ENCODE measurements around the gene NT5C3B.
A peak's percentile ranks its signal among the peaks of the same experiment; 100 is the strongest.
"Not testable (repeated sequence)": the region's sequence is repeated elsewhere in the genome, so short reads cannot be mapped to it uniquely, and the experiment has no call there.

Gene NT5C3B

DNA sequence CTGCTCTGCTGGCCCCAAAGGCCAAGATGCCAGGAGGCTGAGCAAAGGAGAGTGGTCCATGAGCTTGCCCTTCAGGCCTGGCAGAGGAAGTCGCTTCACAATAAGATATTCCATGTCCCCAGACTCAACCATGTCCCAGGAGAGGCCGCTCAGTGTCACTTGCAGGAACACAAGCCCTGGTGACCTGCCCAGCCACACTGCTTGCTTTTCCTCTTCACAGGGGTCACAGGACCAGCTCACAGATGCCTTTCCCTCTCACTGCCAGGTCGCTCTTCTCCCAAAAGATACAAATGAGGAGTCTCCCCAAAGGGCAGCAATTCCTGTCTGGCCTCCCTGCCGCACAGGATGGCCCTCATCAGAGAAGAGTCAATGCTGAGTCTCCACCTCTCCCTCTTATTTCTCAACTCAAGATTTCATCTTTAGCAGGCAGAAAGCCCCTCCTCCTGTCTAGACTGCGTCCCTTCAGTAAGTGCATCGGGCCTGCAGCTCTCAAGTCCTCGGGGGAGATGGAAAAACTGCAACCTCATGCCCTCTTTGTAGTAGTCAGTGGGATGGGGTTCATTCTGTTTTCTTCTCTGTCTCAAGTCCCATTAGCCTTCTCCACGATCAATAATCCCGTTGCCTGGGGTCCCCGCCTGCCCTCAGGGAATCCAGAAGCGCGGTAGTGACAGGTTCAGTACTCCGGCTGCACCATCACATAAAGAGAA lies 54.5 kb downstream of the NT5C3B start:
- DNase-seq: no peak

- DNase-seq: no peak
Observed at GRCh38 chr17:41779954-41780353, 56.1 kb downstream of the NT5C3B start.

DNA sequence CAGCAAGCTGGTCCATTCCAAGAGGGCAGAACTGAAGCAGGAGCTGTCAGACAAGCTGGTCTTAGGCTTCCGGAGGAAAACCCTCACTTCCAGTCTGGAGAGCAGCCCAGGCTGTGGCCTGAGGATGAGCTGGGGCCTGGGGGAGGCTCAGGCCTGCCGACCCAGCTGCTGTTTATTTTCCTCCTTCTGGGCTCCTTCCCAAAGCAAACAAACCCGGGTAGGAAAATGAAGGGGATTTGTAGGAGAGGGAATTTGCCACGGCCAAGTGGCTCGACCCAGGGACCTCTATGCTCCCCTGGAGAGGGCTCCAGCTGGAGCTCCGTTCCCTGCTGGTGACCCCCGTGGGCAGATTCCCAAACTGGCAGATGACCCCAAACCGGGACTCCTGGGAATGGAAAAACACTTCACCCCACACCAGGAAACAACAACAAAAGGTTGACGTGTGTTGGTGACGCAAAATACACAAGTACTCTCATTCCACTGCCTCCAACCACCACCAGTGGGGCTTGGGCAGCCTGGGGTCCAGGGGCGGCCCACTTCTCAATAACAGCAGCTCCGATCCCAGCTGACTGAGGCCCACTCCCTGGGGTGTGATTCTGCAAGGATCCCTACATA lies 58.4 kb downstream of the NT5C3B start:
- DNase-seq: peak; percentile 93

DNA sequence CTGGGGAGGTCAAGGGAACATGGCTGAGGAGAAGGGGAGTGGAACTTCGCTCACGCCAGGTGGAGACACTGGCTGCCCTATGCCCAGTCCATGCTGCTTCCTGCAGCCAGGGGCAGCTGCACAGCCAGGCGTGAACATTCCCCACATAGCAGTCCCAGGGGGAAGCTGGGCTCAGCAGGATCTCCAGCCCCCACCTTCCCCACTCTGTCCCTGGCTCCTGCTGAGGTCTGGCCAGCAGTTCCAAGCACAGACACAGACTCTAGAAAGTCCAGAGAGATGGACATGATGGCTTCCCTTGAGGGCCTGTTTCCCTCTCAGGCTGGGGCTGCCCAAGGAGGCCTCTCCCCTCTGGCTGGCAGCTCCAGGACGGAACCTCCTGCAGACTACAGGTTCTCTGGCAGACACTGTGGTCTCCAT lies 58.9 kb downstream of the NT5C3B start:
- DNase-seq: peak; percentile 80

- DNase-seq: not testable (repeated sequence)
Observed at GRCh38 chr17:41776262-41776900, 59.7 kb downstream of the NT5C3B start.

GRCh38 chr17:41775394-41776226 lies 60.4 kb downstream of the NT5C3B start:
- no peak for DNase-seq
